CD14-positive monocyte (primary cell): ENCODE data around the gene MSH2. TPM values are rescaled to one million over a fixed set of nuclear protein-coding genes. Genes with fewer than 3 reads are reported as not detected.

Experiments
- DNase-seq, 3 donors: peaks; one replicate each; pipeline ENCODE4 v3.0.0-alpha.2; 2011 to 2022
- H2AFZ ChIP-seq: 2 replicates; pipeline ENCODE4 v1.6.0; 2012; ENCODE audit warnings: mild to moderate bottlenecking, low read depth, low read length, inconsistent platforms; ENCODE audit not compliant: insufficient read depth, poor library complexity, severe bottlenecking
- H3K27ac ChIP-seq, 2 donors: 1 replicate in 1 of 2; 2 replicates in 1 of 2; pipeline ENCODE4 v1.5.1; 2012 to 2013; ENCODE audit warnings: low read length in 2 of 2, control low read depth in 1 of 2, inconsistent platforms in 1 of 2, low read depth in 1 of 2, mild to moderate bottlenecking in 1 of 2
- H3K27me3 ChIP-seq, 2 donors: one replicate each; pipeline versions ENCODE4 v1.6.0 to v1.6.1; 2011 to 2013; ENCODE audit warnings: low read length in 2 of 2; ENCODE audit not compliant: control insufficient read depth in 2 of 2, insufficient read depth in 2 of 2
- H3K36me3 ChIP-seq, 2 donors: replicated peaks in 1 of 2; 1 replicate in 1 of 2; 2 replicates in 1 of 2; pipeline versions ENCODE4 v1.5.1 to v1.6.1; 2012 to 2013; ENCODE audit warnings: low read length in 2 of 2, control low read depth in 1 of 2, inconsistent platforms in 1 of 2, mild to moderate bottlenecking in 1 of 2; ENCODE audit not compliant: insufficient read depth in 2 of 2, control insufficient read depth in 1 of 2
- H3K4me1 ChIP-seq, 2 donors: 1 replicate in 1 of 2; 2 replicates in 1 of 2; pipeline versions ENCODE4 v1.5.1 to v1.6.1; 2012 to 2013; ENCODE audit warnings: low read length in 2 of 2, control low read depth in 1 of 2, inconsistent platforms in 1 of 2, mild to moderate bottlenecking in 1 of 2, moderate library complexity in 1 of 2; ENCODE audit not compliant: insufficient read depth in 2 of 2, control insufficient read depth in 1 of 2
- H3K4me2 ChIP-seq: replicated peaks from 2 replicates; pipeline ENCODE3; 2012; ENCODE audit warnings: low read length, moderate library complexity, mild to moderate bottlenecking; ENCODE audit not compliant: poor library complexity, severe bottlenecking; ENCODE audit errors: extremely low read depth
- H3K4me3 ChIP-seq, 3 experiments: fragments of 200-600 bp in 1 of 3; sonication (generic) in 1 of 3; replicated peaks in 1 of 3; 1 replicate in 2 of 3; 2 replicates in 1 of 3; pipeline ENCODE4 v1.5.1; 2011 to 2013; ENCODE audit warnings: low read length in 3 of 3, mild to moderate bottlenecking in 3 of 3, control low read depth in 2 of 3, low read depth in 2 of 3, inconsistent platforms in 1 of 3, moderate library complexity in 1 of 3
- H3K79me2 ChIP-seq: 2 replicates; pipeline ENCODE4 v1.6.0; 2012; ENCODE audit warnings: mild to moderate bottlenecking, control low read depth, inconsistent platforms, low read length, moderate library complexity; ENCODE audit not compliant: insufficient read depth
- H3K9ac ChIP-seq: 2 replicates; pipeline ENCODE4 v1.6.0; 2017; ENCODE audit warnings: low read length, mild to moderate bottlenecking; ENCODE audit not compliant: insufficient read depth, poor library complexity, severe bottlenecking
- H3K9me3 ChIP-seq, 2 donors: replicated peaks in 1 of 2; 1 replicate in 1 of 2; 2 replicates in 1 of 2; pipeline versions ENCODE4 v1.5.1 to v1.6.1; 2012 to 2013; ENCODE audit warnings: low read length in 2 of 2, control low read depth in 1 of 2; ENCODE audit not compliant: control insufficient read depth in 1 of 2, insufficient read depth in 1 of 2
- H4K20me1 ChIP-seq: 2 replicates; pipeline ENCODE4 v1.6.0; 2012; ENCODE audit warnings: mild to moderate bottlenecking, low read length, control low read depth, moderate library complexity; ENCODE audit not compliant: insufficient read depth
- H3K27ac Mint-ChIP-seq, 7 donors: one replicate each; pipeline ENCODE4 v1.8.0; 2020; ENCODE audit warnings: mild to moderate bottlenecking in 7 of 7, mixed read lengths in 7 of 7, moderate library complexity in 6 of 7, inconsistent platforms in 2 of 7
- H3K27me3 Mint-ChIP-seq, 3 donors: one replicate each; pipeline ENCODE4 v1.8.0; 2021 to 2022; ENCODE audit warnings: low read depth in 3 of 3, mild to moderate bottlenecking in 3 of 3, mixed read lengths in 3 of 3, moderate library complexity in 3 of 3, inconsistent platforms in 1 of 3
- H3K36me3 Mint-ChIP-seq, 2 donors: one replicate each; pipeline ENCODE4 v1.8.0; 2020; ENCODE audit warnings: mixed read lengths in 2 of 2, inconsistent platforms in 1 of 2, mild to moderate bottlenecking in 1 of 2
- H3K4me1 Mint-ChIP-seq: one replicate; pipeline ENCODE4 v1.8.0; 2020; ENCODE audit warnings: mild to moderate bottlenecking, mixed read lengths
- H3K4me3 Mint-ChIP-seq, 2 donors: one replicate each; pipeline ENCODE4 v1.8.0; 2020; ENCODE audit warnings: mild to moderate bottlenecking in 2 of 2, mixed read lengths in 2 of 2, moderate library complexity in 1 of 2
- H3K9me3 Mint-ChIP-seq, 7 donors: one replicate each; pipeline ENCODE4 v1.8.0; 2020 to 2022; ENCODE audit warnings: mixed read lengths in 7 of 7, mild to moderate bottlenecking in 6 of 7, moderate library complexity in 6 of 7, inconsistent platforms in 2 of 7
- WGBS: methylation state at CpG from one replicate; pipeline ENCODE4 v1.1.5; 2013; ENCODE audit warnings: missing lambda C conversion rate; ENCODE audit not compliant: insufficient coverage; 5-methylcytosine and 5-hydroxymethylcytosine counted together
- intact Hi-C, 2 donors: fragments of 100-400 bp; cut with micrococcal nuclease; formaldehyde crosslinking; loops; one replicate each; pipeline versions ENCODE4 v1.15.0 to v1.15.1; 2023
- polyA plus RNA-seq, 3 donors: library from polyadenylated mRNA; depleted of rRNA in 1 of 3; unstranded in 2 of 3; stranded (reverse) in 1 of 3; fragments of 300-500 nt in 2 of 3; fragments of >200 nt in 1 of 3; fragmentation: Illumina TruSeq in 2 of 3; gene quantifications; 1 replicate in 2 of 3; 2 replicates in 1 of 3; pipeline ENCODE4 v1.2.3, GENCODE V29; 2012 to 2021
- TF ChIP-seq, protein P1 (sequence below): fragments of 200-600 bp; IDR thresholded peaks from one replicate; pipeline ENCODE4 v1.8.0; 2022; ENCODE audit warnings: antibody characterized with exemption, mild to moderate bottlenecking

MSH2 gene
- polyA plus RNA-seq, 3 donors = 1.5 to 2.8 (median 2.0) TPM

DNA sequence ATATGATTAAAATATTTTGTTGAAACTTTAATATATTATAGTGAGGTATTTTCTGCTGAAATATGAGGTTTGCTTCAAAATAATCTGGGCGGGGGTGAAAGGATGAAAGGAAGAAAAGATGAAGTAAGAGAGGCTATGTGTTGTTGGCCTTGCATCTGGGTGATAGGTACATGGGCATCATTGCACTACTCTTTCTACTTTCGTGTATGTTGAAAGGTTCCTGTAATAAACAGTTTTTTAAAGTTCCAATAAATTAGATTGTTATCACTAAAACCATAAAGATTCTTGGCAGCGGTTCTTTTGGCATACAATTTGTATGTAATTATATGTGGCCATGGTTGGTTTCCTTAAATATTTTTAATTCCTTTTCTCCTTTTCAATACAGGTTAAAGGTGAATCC, 23.6 kb upstream of the MSH2 start:
- no peak overlapping the region for H3K27ac Mint-ChIP-seq
- no peaks in the 10 kb centered on the region for H3K9me3 ChIP-seq
- 100% methylated on average over 1 of the region's 3 CpGs for WGBS
- no peak overlapping the region for H2AFZ ChIP-seq
- no peaks in the 10 kb centered on the region for H3K4me1 Mint-ChIP-seq
- H3K79me2 ChIP-seq = no peaks in the 10 kb centered on the region
- no peak overlapping the region for H3K9ac ChIP-seq
- DNase-seq = no peak
- no peaks in the 10 kb centered on the region for H4K20me1 ChIP-seq
- peaks cover 0 to 9% (median 8%) of the 10 kb centered on the region in 3 donors for H3K27me3 Mint-ChIP-seq
- H3K4me2 ChIP-seq = no peak overlapping the region
- no peaks in the 10 kb centered on the region for H3K27me3 ChIP-seq
- TF ChIP-seq, protein P1, sequence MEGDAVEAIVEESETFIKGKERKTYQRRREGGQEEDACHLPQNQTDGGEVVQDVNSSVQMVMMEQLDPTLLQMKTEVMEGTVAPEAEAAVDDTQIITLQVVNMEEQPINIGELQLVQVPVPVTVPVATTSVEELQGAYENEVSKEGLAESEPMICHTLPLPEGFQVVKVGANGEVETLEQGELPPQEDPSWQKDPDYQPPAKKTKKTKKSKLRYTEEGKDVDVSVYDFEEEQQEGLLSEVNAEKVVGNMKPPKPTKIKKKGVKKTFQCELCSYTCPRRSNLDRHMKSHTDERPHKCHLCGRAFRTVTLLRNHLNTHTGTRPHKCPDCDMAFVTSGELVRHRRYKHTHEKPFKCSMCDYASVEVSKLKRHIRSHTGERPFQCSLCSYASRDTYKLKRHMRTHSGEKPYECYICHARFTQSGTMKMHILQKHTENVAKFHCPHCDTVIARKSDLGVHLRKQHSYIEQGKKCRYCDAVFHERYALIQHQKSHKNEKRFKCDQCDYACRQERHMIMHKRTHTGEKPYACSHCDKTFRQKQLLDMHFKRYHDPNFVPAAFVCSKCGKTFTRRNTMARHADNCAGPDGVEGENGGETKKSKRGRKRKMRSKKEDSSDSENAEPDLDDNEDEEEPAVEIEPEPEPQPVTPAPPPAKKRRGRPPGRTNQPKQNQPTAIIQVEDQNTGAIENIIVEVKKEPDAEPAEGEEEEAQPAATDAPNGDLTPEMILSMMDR = no peak
- no peaks in the 10 kb centered on the region for H3K36me3 ChIP-seq
- no peaks in the 10 kb centered on the region for H3K36me3 Mint-ChIP-seq
- no peak overlapping the region for H3K4me3 ChIP-seq
- no peaks in the 10 kb centered on the region for H3K9me3 Mint-ChIP-seq
- H3K27ac ChIP-seq = no peak overlapping the region
- intact Hi-C loops = no loop called here
- no peak overlapping the region for H3K4me3 Mint-ChIP-seq
- H3K4me1 ChIP-seq = no peaks in the 10 kb centered on the region

DNA sequence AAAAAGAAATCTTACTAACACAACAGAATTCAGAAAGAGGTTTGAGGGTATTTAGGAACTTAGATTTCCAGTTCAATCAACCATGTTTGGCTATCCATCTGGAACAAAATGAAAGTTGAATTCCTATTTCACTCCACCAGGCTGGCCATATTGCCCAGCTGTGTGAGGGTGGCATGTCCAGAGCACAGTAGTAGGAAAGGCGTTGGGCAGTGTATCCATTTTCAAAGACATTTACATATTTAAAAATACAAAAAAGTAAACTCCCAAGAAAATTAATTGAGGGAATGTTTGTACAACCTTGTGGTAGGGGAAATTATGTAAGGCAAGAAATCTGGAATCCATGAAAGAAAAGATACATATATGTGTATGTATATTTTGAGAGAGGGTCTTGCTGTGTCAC, 21.5 kb upstream of the MSH2 start:
- H3K79me2 ChIP-seq = no peaks in the 10 kb centered on the region
- TF ChIP-seq, protein P1 = no peak
- no peak overlapping the region for H3K27ac ChIP-seq
- no peaks in the 10 kb centered on the region for H3K27me3 ChIP-seq
- Mint-ChIP-seq H3K4me3 (no peak overlapping the region), H3K36me3 (no peaks in the 10 kb centered on the region), H3K4me1 (no peaks in the 10 kb centered on the region), H3K27me3 (peaks cover 0 to 6% (median under 1%) of the 10 kb centered on the region in 3 donors), H3K27ac (no peak overlapping the region), H3K9me3 (no peaks in the 10 kb centered on the region)
- no peak overlapping the region for H3K4me2 ChIP-seq
- intact Hi-C loops = no loop called here
- no peak overlapping the region for H2AFZ ChIP-seq
- H3K9me3 ChIP-seq = no peaks in the 10 kb centered on the region
- no peaks in the 10 kb centered on the region for H3K4me1 ChIP-seq
- H3K9ac ChIP-seq = no peak overlapping the region
- H4K20me1 ChIP-seq = no peaks in the 10 kb centered on the region
- DNase-seq = no peak
- H3K4me3 ChIP-seq = no peak overlapping the region
- no peaks in the 10 kb centered on the region for H3K36me3 ChIP-seq
- no CpG with 5 or more reads among the region's 1 CpG for WGBS
